ENCODE results near the gene ZNF76.
A peak's percentile ranks its signal among the peaks of the same experiment; 100 is the strongest.
"Not testable (repeated sequence)": the region's sequence is repeated elsewhere in the genome, so short reads cannot be mapped to it uniquely, and the experiment has no call there.

The ZNF76 gene

GRCh38 chr6:35304299-35304698 lies 44.8 kb downstream of the ZNF76 start:
- no peak for DNase-seq

- no peak for DNase-seq
Observed at GRCh38 chr6:35305117-35305516, 45.6 kb downstream of the ZNF76 start.

- DNase-seq = not testable (repeated sequence)
Observed at GRCh38 chr6:35307138-35307537, 47.6 kb downstream of the ZNF76 start.

- not testable (repeated sequence) for DNase-seq
Observed at GRCh38 chr6:35308543-35308942, 49.0 kb downstream of the ZNF76 start.

- DNase-seq = no peak
Observed at GRCh38 chr6:35309611-35310264, 50.2 kb downstream of the ZNF76 start.

- DNase-seq = no peak
Observed at GRCh38 chr6:35310265-35310831, 50.8 kb downstream of the ZNF76 start.

- DNase-seq = no peak
Observed at GRCh38 chr6:35311390-35312075, 52.0 kb downstream of the ZNF76 start.

- no peak for DNase-seq
Observed at GRCh38 chr6:35312076-35312800, 52.7 kb downstream of the ZNF76 start.

GRCh38 chr6:35312807-35313206 lies 53.3 kb downstream of the ZNF76 start:
- no peak for DNase-seq

GRCh38 chr6:35317483-35318195 lies 58.1 kb downstream of the ZNF76 start:
- no peak for DNase-seq

GRCh38 chr6:35318196-35319171 lies 58.9 kb downstream of the ZNF76 start:
- DNase-seq = peak; percentile 58

GRCh38 chr6:35319346-35320030 lies 60.0 kb downstream of the ZNF76 start:
- no peak for DNase-seq

GRCh38 chr6:35320031-35320410 lies 60.5 kb downstream of the ZNF76 start:
- DNase-seq = no peak

GRCh38 chr6:35321091-35321490 lies 61.6 kb downstream of the ZNF76 start:
- no peak for DNase-seq

GRCh38 chr6:35327349-35328027 lies 68.0 kb downstream of the ZNF76 start:
- no peak for DNase-seq

GRCh38 chr6:35328108-35328723 lies 68.7 kb downstream of the ZNF76 start:
- DNase-seq = no peak

- DNase-seq = not testable (repeated sequence)
Observed at GRCh38 chr6:35328965-35329364, 69.4 kb downstream of the ZNF76 start.

GRCh38 chr6:35330541-35331119 lies 71.1 kb downstream of the ZNF76 start:
- no peak for DNase-seq

- not testable (repeated sequence) for DNase-seq
Observed at GRCh38 chr6:35332074-35332887, 72.7 kb downstream of the ZNF76 start.
